Hematopoietic multipotent progenitor cell (in vitro differentiated cells): ENCODE measurements around the gene SMARCAD1. TPM values are rescaled to one million over a fixed set of nuclear protein-coding genes. Genes with fewer than 3 reads are reported as not detected.
A peak's percentile ranks its signal among the peaks of the same experiment; 100 is the strongest.

ENCODE experiments used
- DNase-seq, 3 donors: peaks; one replicate each; pipeline ENCODE4 v3.0.0-alpha.2; 2011 to 2015; ENCODE audit warnings: low read depth in 2 of 3, low spot score in 2 of 3
- total RNA-seq: library from RNA; depleted of rRNA; stranded (reverse); fragments of >200 nt; gene quantifications from one replicate; pipeline ENCODE4 v1.2.3, GENCODE V29; 2012

SMARCAD1 gene
- total RNA-seq: 14.0 TPM

- DNase-seq: peak; percentile 81 to 98 (median 95)
These were observed at the start of gene SMARCAD1 for GRCh38 chr4:94207469-94208224. SMARCAD1 (plus strand) TSS chr4:94207865; CDS start chr4:94208395, 530 bp downstream.

GRCh38 chr4:94158883-94159282, 48.8 kb upstream of the SMARCAD1 start:
- DNase-seq: no peak

GRCh38 chr4:94159790-94160189, 47.9 kb upstream of the SMARCAD1 start:
- DNase-seq: no peak

GRCh38 chr4:94160774-94161173, 46.9 kb upstream of the SMARCAD1 start:
- no peak for DNase-seq

- no peak for DNase-seq
These were observed 42.4 kb upstream of the SMARCAD1 start for GRCh38 chr4:94165256-94165655.

- DNase-seq: no peak
These were observed 39.3 kb upstream of the SMARCAD1 start for GRCh38 chr4:94168321-94168720.

- no peak for DNase-seq
These were observed 37.8 kb upstream of the SMARCAD1 start for GRCh38 chr4:94169803-94170372.

GRCh38 chr4:94171616-94172015, 36.0 kb upstream of the SMARCAD1 start:
- DNase-seq: no peak

- DNase-seq: no peak
These were observed 32.0 kb upstream of the SMARCAD1 start for GRCh38 chr4:94175553-94176261.

- no peak for DNase-seq
These were observed 29.8 kb upstream of the SMARCAD1 start for GRCh38 chr4:94177822-94178221.

- DNase-seq: no peak
These were observed 25.9 kb upstream of the SMARCAD1 start for GRCh38 chr4:94181815-94182214.

- no peak for DNase-seq
These were observed 4.9 kb upstream of the SMARCAD1 start for GRCh38 chr4:94202769-94203168.

- peak in 2 of 3 donors; percentile 13 to 26 for DNase-seq
These were observed 601 bp downstream of the SMARCAD1 start for GRCh38 chr4:94208266-94208665.

GRCh38 chr4:94208918-94209317, 1.3 kb downstream of the SMARCAD1 start:
- no peak for DNase-seq

- no peak for DNase-seq
These were observed 4.2 kb downstream of the SMARCAD1 start for GRCh38 chr4:94211861-94212260.

- DNase-seq: no peak
These were observed 7.1 kb downstream of the SMARCAD1 start for GRCh38 chr4:94214703-94215319.

GRCh38 chr4:94216394-94216793, 8.7 kb downstream of the SMARCAD1 start:
- DNase-seq: no peak

- DNase-seq: no peak
These were observed 11.7 kb downstream of the SMARCAD1 start for GRCh38 chr4:94219402-94219801.

- no peak for DNase-seq
These were observed 14.3 kb downstream of the SMARCAD1 start for GRCh38 chr4:94221916-94222315.

- no peak for DNase-seq
These were observed 17.8 kb downstream of the SMARCAD1 start for GRCh38 chr4:94225449-94225848.

- DNase-seq: no peak
These were observed 19.1 kb downstream of the SMARCAD1 start for GRCh38 chr4:94226763-94227162.
